ENCODE results near the gene GRK5.

DNA sequence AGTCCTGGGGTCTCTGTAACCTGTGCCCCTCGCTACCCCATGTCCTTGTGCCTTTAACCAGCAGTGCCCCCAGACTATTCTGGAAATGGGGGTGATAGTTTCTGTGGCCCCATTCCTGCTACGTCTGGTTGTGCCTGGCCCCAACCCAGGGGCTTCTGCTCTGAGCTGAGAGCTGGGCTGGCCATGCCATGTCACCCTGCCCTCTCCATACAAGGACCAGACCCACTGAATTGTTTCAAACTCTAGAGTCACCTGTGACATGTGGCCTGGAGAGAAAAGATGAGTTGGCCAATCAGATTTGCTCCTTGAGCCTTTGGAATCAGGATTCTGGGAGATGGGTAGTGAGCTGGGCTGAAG lies 108.6 kb downstream of the GRK5 start:
- TF ChIP-seq, protein P1, sequence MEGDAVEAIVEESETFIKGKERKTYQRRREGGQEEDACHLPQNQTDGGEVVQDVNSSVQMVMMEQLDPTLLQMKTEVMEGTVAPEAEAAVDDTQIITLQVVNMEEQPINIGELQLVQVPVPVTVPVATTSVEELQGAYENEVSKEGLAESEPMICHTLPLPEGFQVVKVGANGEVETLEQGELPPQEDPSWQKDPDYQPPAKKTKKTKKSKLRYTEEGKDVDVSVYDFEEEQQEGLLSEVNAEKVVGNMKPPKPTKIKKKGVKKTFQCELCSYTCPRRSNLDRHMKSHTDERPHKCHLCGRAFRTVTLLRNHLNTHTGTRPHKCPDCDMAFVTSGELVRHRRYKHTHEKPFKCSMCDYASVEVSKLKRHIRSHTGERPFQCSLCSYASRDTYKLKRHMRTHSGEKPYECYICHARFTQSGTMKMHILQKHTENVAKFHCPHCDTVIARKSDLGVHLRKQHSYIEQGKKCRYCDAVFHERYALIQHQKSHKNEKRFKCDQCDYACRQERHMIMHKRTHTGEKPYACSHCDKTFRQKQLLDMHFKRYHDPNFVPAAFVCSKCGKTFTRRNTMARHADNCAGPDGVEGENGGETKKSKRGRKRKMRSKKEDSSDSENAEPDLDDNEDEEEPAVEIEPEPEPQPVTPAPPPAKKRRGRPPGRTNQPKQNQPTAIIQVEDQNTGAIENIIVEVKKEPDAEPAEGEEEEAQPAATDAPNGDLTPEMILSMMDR (IDR thresholded peaks at IDR 0.05) = no peak
- no peak for TF ChIP-seq POLR2A (IDR thresholded peaks at IDR 0.05)

All from prostate gland (tissue), 2 donors.